IgD-negative memory B cell (primary cell): ENCODE measurements around the gene MRPL4. TPM values are rescaled to one million over a fixed set of nuclear protein-coding genes. Genes with fewer than 3 reads are reported as not detected.
A peak's percentile ranks its signal among the peaks of the same experiment; 100 is the strongest.
"Not testable (repeated sequence)": the region's sequence is repeated elsewhere in the genome, so short reads cannot be mapped to it uniquely, and the experiment has no call there.

Experiments
- H3K27ac Mint-ChIP-seq, 3 donors: one replicate each; pipeline ENCODE4 v1.8.0; 2020 to 2022; ENCODE audit warnings: mild to moderate bottlenecking in 3 of 3, mixed read lengths in 3 of 3, moderate library complexity in 1 of 3
- H3K27me3 Mint-ChIP-seq: one replicate; pipeline ENCODE4 v1.8.0; 2021; ENCODE audit warnings: mixed read lengths
- H3K36me3 Mint-ChIP-seq: one replicate; pipeline ENCODE4 v1.8.0; 2020; ENCODE audit warnings: mild to moderate bottlenecking, mixed read lengths
- H3K4me1 Mint-ChIP-seq, 3 donors: one replicate each; pipeline ENCODE4 v1.8.0; 2020 to 2022; ENCODE audit warnings: mixed read lengths in 3 of 3, mild to moderate bottlenecking in 1 of 3
- H3K4me3 Mint-ChIP-seq, 4 donors: one replicate each; pipeline ENCODE4 v1.8.0; 2020 to 2022; ENCODE audit warnings: mild to moderate bottlenecking in 4 of 4, mixed read lengths in 4 of 4, moderate library complexity in 3 of 4
- H3K9me3 Mint-ChIP-seq, 3 donors: one replicate each; pipeline ENCODE4 v1.8.0; 2020 to 2021; ENCODE audit warnings: mixed read lengths in 3 of 3, mild to moderate bottlenecking in 1 of 3
- polyA plus RNA-seq: library from polyadenylated mRNA; unstranded; fragments of 300-500 nt; fragmentation: Illumina TruSeq; gene quantifications from one replicate; pipeline ENCODE4 v1.2.3, GENCODE V29; 2021

MRPL4 gene
- polyA plus RNA-seq, 1 donor from 2014 or later: 48.8 TPM

- H3K27ac Mint-ChIP-seq: peak overlapping the region in 2 of 3 donors; percentile 84 to 91
- H3K9me3 Mint-ChIP-seq: no peaks in the 10 kb centered on the region
- no peaks in the 10 kb centered on the region for H3K36me3 Mint-ChIP-seq
- H3K27me3 Mint-ChIP-seq: no peaks in the 10 kb centered on the region
- peaks cover 18 to 36% (median 30%) of the 10 kb centered on the region in 3 donors for H3K4me1 Mint-ChIP-seq
- peak overlapping the region in 2 of 4 donors; percentile 9 to 68 for H3K4me3 Mint-ChIP-seq
These were observed 13.7 kb upstream of the MRPL4 start for GRCh38 chr19:10238172-10238783.

GRCh38 chr19:10241826-10242449, 10.1 kb upstream of the MRPL4 start:
- not testable (repeated sequence) for H3K27ac Mint-ChIP-seq, H3K27me3 Mint-ChIP-seq, H3K36me3 Mint-ChIP-seq, H3K9me3 Mint-ChIP-seq, H3K4me3 Mint-ChIP-seq
- peaks cover 16 to 22% (median 21%) of the 10 kb centered on the region in 3 donors for H3K4me1 Mint-ChIP-seq

- peaks cover 11 to 19% (median 17%) of the 10 kb centered on the region in 3 donors for H3K4me1 Mint-ChIP-seq
- H3K27me3 Mint-ChIP-seq: peaks cover 2% of the 10 kb centered on the region
- no peaks in the 10 kb centered on the region for H3K9me3 Mint-ChIP-seq
- no peaks in the 10 kb centered on the region for H3K36me3 Mint-ChIP-seq
- no peak overlapping the region for H3K4me3 Mint-ChIP-seq
- H3K27ac Mint-ChIP-seq: no peak overlapping the region
These were observed 8.4 kb upstream of the MRPL4 start for GRCh38 chr19:10243606-10244005.

GRCh38 chr19:10245189-10245939, 6.7 kb upstream of the MRPL4 start:
- H3K36me3 Mint-ChIP-seq: no peaks in the 10 kb centered on the region
- H3K27ac Mint-ChIP-seq: peak overlapping the region in 2 of 3 donors; percentile 32 to 65
- H3K4me3 Mint-ChIP-seq: peak overlapping the region in 2 of 4 donors; percentile 0 to 5

GRCh38 chr19:10246511-10246910, 5.5 kb upstream of the MRPL4 start:
- Mint-ChIP-seq H3K27me3 (peaks cover 4% of the 10 kb centered on the region), H3K4me3 (no peak overlapping the region), H3K9me3 (no peaks in the 10 kb centered on the region), H3K36me3 (no peaks in the 10 kb centered on the region), H3K4me1 (peaks cover 5 to 16% (median 12%) of the 10 kb centered on the region in 3 donors), H3K27ac (no peak overlapping the region)

More at GRCh38 chr19:10245189-10245939, 6.7 kb upstream of the MRPL4 start:
- peaks cover 4% of the 10 kb centered on the region for H3K27me3 Mint-ChIP-seq
- peaks cover 9 to 16% (median 10%) of the 10 kb centered on the region in 3 donors for H3K4me1 Mint-ChIP-seq
- H3K9me3 Mint-ChIP-seq: no peaks in the 10 kb centered on the region

- Mint-ChIP-seq H3K4me3 (peak overlapping the region; percentile 89 to 100 (median 99)), H3K36me3 (peaks cover 1% of the 10 kb centered on the region), H3K27me3 (peaks cover 2% of the 10 kb centered on the region), H3K4me1 (peaks cover 8 to 10% (median 9%) of the 10 kb centered on the region in 3 donors), H3K27ac (peak overlapping the region in 2 of 3 donors; percentile 67 to 74), H3K9me3 (no peaks in the 10 kb centered on the region)
These were observed 693 bp downstream of the MRPL4 start for GRCh38 chr19:10252707-10253106.

- Mint-ChIP-seq H3K36me3 (peaks cover 1% of the 10 kb centered on the region), H3K27me3 (peaks cover 2% of the 10 kb centered on the region), H3K27ac (peak overlapping the region in 1 of 3 donors; percentile 23), H3K4me1 (peaks cover 9 to 10% (median 10%) of the 10 kb centered on the region in 3 donors), H3K9me3 (no peaks in the 10 kb centered on the region), H3K4me3 (peak overlapping the region in 2 of 4 donors; percentile 53 to 74)
These were observed 2.2 kb downstream of the MRPL4 start for GRCh38 chr19:10254244-10254643.

GRCh38 chr19:10255358-10255757, 3.3 kb downstream of the MRPL4 start:
- peaks cover 1% of the 10 kb centered on the region for H3K36me3 Mint-ChIP-seq

GRCh38 chr19:10256551-10256950, 4.5 kb downstream of the MRPL4 start:
- H3K36me3 Mint-ChIP-seq: peaks cover 1% of the 10 kb centered on the region
- H3K9me3 Mint-ChIP-seq: no peaks in the 10 kb centered on the region
- no peak overlapping the region for H3K27ac Mint-ChIP-seq
- H3K4me1 Mint-ChIP-seq: peaks cover 4 to 7% (median 7%) of the 10 kb centered on the region in 3 donors
- H3K27me3 Mint-ChIP-seq: no peaks in the 10 kb centered on the region
- no peak overlapping the region for H3K4me3 Mint-ChIP-seq

More at GRCh38 chr19:10255358-10255757, 3.3 kb downstream of the MRPL4 start:
- no peaks in the 10 kb centered on the region for H3K9me3 Mint-ChIP-seq
- peak overlapping the region in 1 of 4 donors; percentile 77 for H3K4me3 Mint-ChIP-seq
- no peak overlapping the region for H3K27ac Mint-ChIP-seq
- peaks cover 4 to 10% (median 8%) of the 10 kb centered on the region in 3 donors for H3K4me1 Mint-ChIP-seq
- no peaks in the 10 kb centered on the region for H3K27me3 Mint-ChIP-seq

- Mint-ChIP-seq H3K4me1 (peaks cover 0 to 6% (median 3%) of the 10 kb centered on the region in 3 donors), H3K4me3 (peak overlapping the region in 2 of 4 donors; percentile 17 to 72), H3K27me3 (no peaks in the 10 kb centered on the region), H3K36me3 (no peaks in the 10 kb centered on the region), H3K9me3 (no peaks in the 10 kb centered on the region), H3K27ac (no peak overlapping the region)
These were observed 5.1 kb downstream of the MRPL4 start for GRCh38 chr19:10256970-10257615.

GRCh38 chr19:10258080-10258710, 6.2 kb downstream of the MRPL4 start:
- Mint-ChIP-seq H3K4me1 (peaks cover 0 to 2% (median 2%) of the 10 kb centered on the region in 3 donors), H3K27ac (peak overlapping the region in 1 of 3 donors; percentile 59), H3K9me3 (no peaks in the 10 kb centered on the region), H3K27me3 (no peaks in the 10 kb centered on the region), H3K4me3 (peak overlapping the region in 1 of 4 donors; percentile 72), H3K36me3 (no peaks in the 10 kb centered on the region)

GRCh38 chr19:10259162-10259905, 7.3 kb downstream of the MRPL4 start:
- peak overlapping the region; percentile 31 to 95 (median 82) for H3K27ac Mint-ChIP-seq
- H3K9me3 Mint-ChIP-seq: no peaks in the 10 kb centered on the region
- H3K4me1 Mint-ChIP-seq: peaks cover 0 to 2% (median 0%) of the 10 kb centered on the region in 3 donors
- no peaks in the 10 kb centered on the region for H3K27me3 Mint-ChIP-seq
- H3K36me3 Mint-ChIP-seq: no peaks in the 10 kb centered on the region
- H3K4me3 Mint-ChIP-seq: peak overlapping the region in 1 of 4 donors; percentile 72

GRCh38 chr19:10260141-10260584, 8.1 kb downstream of the MRPL4 start:
- Mint-ChIP-seq H3K4me3 (peak overlapping the region in 1 of 4 donors; percentile 35), H3K36me3 (no peaks in the 10 kb centered on the region), H3K4me1 (peaks cover 0 to 2% (median 0%) of the 10 kb centered on the region in 3 donors), H3K9me3 (no peaks in the 10 kb centered on the region), H3K27me3 (no peaks in the 10 kb centered on the region), H3K27ac (peak overlapping the region in 1 of 3 donors; percentile 53)
